H1 (cell line): Measurements from ENCODE around the gene GRIK4. TPM values are rescaled to one million over a fixed set of nuclear protein-coding genes. Genes with fewer than 3 reads are reported as not detected.

Experiments used
- CTCF ChIA-PET: fragments of 300-600 bp; sonication (Branson Sonifier 250); formaldehyde crosslinking; loops from one replicate; lab custom pipeline; 2021; ENCODE audit not compliant: partially characterized antibody; lab: Charles Lee
- POLR2A ChIA-PET: fragments of 300-600 bp; sonication (Branson Sonifier 250); formaldehyde crosslinking; loops from one replicate; lab custom pipeline; 2021; ENCODE audit warnings: inconsistent platforms; ENCODE audit not compliant: partially characterized antibody; lab: Charles Lee
- DNase-seq, 2 experiments: peaks; one replicate each; pipeline versions ENCODE4 v3.0.0 to v3.0.0-alpha.2; 2010 to 2022; ENCODE audit warnings: low spot score in 2 of 2, low read depth in 1 of 2, mixed read lengths in 1 of 2
- FAIRE-seq: peaks from 2 replicates; lab custom pipeline; 2011; peaks lifted over from hg19 to GRCh38; lab: Jason Lieb, UNC
- H2AFZ ChIP-seq: 2 replicates; pipeline ENCODE4 v1.8.1; 2012; ENCODE audit warnings: low read length, inconsistent platforms
- H2AK5ac ChIP-seq: 2 replicates; pipeline ENCODE4 v1.6.1; 2013; ENCODE audit warnings: low read depth, low read length
- H2BK120ac ChIP-seq: replicated peaks from 2 replicates; pipeline ENCODE3; 2013; ENCODE audit warnings: low read depth, low read length, inconsistent platforms
- H2BK12ac ChIP-seq: 2 replicates; pipeline ENCODE4 v1.6.1; 2013; ENCODE audit warnings: low read depth, low read length
- H2BK15ac ChIP-seq: 2 replicates; pipeline ENCODE4 v1.6.1; 2013; ENCODE audit warnings: low read length
- H2BK20ac ChIP-seq: 2 replicates; pipeline ENCODE4 v1.6.1; 2013; ENCODE audit warnings: low read length
- H2BK5ac ChIP-seq: 2 replicates; pipeline ENCODE4 v1.6.1; 2013; ENCODE audit warnings: low read depth, low read length
- H3K14ac ChIP-seq: 2 replicates; pipeline ENCODE4 v1.6.1; 2013; ENCODE audit warnings: inconsistent platforms; ENCODE audit not compliant: insufficient read length
- H3K18ac ChIP-seq: 2 replicates; pipeline ENCODE4 v1.6.1; 2013; ENCODE audit warnings: low read length; ENCODE audit errors: extremely low read depth
- H3K23ac ChIP-seq: 2 replicates; pipeline ENCODE4 v1.6.1; 2013; ENCODE audit warnings: inconsistent platforms; ENCODE audit not compliant: insufficient read length
- H3K23me2 ChIP-seq: 2 replicates; pipeline ENCODE4 v1.6.1; 2013; ENCODE audit warnings: low read depth, low read length
- H3K27ac ChIP-seq: 2 replicates; pipeline ENCODE4 v1.6.1; 2011; ENCODE audit warnings: low read depth, low read length, inconsistent platforms
- H3K27me3 ChIP-seq, 4 experiments: replicated peaks in 1 of 4; 1 replicate in 1 of 4; 2 replicates in 3 of 4; pipeline versions ENCODE4 v1.6.1 to v1.8.1; 2011 to 2013; ENCODE audit warnings: low read length in 3 of 4, mild to moderate bottlenecking in 3 of 4, inconsistent platforms in 2 of 4, mixed read lengths in 2 of 4, moderate library complexity in 1 of 4; ENCODE audit not compliant: control insufficient read depth in 3 of 4, insufficient read depth in 3 of 4; ENCODE audit errors: extremely low read depth in 1 of 4
- H3K36me3 ChIP-seq, 4 experiments: 2 replicates each; pipeline versions ENCODE4 v1.6.1 to v1.8.1; 2011 to 2013; ENCODE audit warnings: mild to moderate bottlenecking in 4 of 4, low read length in 3 of 4, moderate library complexity in 2 of 4, control low read depth in 1 of 4, inconsistent platforms in 1 of 4; ENCODE audit not compliant: insufficient read depth in 4 of 4, control insufficient read depth in 2 of 4
- H3K4ac ChIP-seq: replicated peaks from 2 replicates; pipeline ENCODE3; 2013; ENCODE audit warnings: low read length, low read depth, mixed read lengths, inconsistent platforms; ENCODE audit not compliant: insufficient read length
- H3K4me1 ChIP-seq, 4 experiments: replicated peaks in 1 of 4; 1 replicate in 1 of 4; 2 replicates in 3 of 4; pipeline versions ENCODE4 v1.6.1 to v1.8.1; 2011 to 2013; ENCODE audit warnings: low read length in 3 of 4, inconsistent platforms in 2 of 4, mixed read lengths in 1 of 4; ENCODE audit not compliant: insufficient read depth in 4 of 4, control insufficient read depth in 3 of 4
- H3K4me2 ChIP-seq, 2 experiments: 2 replicates each; pipeline versions ENCODE4 v1.6.1 to v1.8.1; 2011 to 2013; ENCODE audit warnings: low read depth in 2 of 2, low read length in 2 of 2, control low read depth in 1 of 2, inconsistent platforms in 1 of 2, mild to moderate bottlenecking in 1 of 2; ENCODE audit not compliant: insufficient read depth in 1 of 2
- H3K4me3 ChIP-seq, 4 experiments: fragments of 200-600, 300-600 bp in 1 of 4; sonication (generic), shearing (Covaris generic), sonication (Bioruptor Twin) in 1 of 4; 2 replicates each; pipeline versions ENCODE4 v1.5.1 to v1.8.1; 2011 to 2016; ENCODE audit warnings: low read length in 4 of 4, low read depth in 3 of 4, control low read depth in 2 of 4, inconsistent platforms in 2 of 4, mild to moderate bottlenecking in 2 of 4, mixed read lengths in 1 of 4, moderate library complexity in 1 of 4; ENCODE audit not compliant: insufficient read depth in 2 of 4; ENCODE audit errors: extremely low read depth in 1 of 4
- H3K56ac ChIP-seq: replicated peaks from 2 replicates; pipeline ENCODE3; 2013; ENCODE audit warnings: low read depth, mild to moderate bottlenecking, mixed read lengths, low read length, inconsistent platforms; ENCODE audit not compliant: insufficient read length
- H3K79me1 ChIP-seq: 2 replicates; pipeline ENCODE4 v1.6.1; 2013; ENCODE audit warnings: low read depth, low read length, control low read depth
- H3K79me2 ChIP-seq, 2 experiments: 2 replicates each; pipeline versions ENCODE4 v1.6.1 to v1.8.1; 2012 to 2013; ENCODE audit warnings: low read length in 2 of 2, mild to moderate bottlenecking in 2 of 2, inconsistent platforms in 1 of 2; ENCODE audit not compliant: insufficient read depth in 2 of 2, control insufficient read depth in 1 of 2
- H3K9ac ChIP-seq, 4 experiments: replicated peaks in 1 of 4; 1 replicate in 1 of 4; 2 replicates in 3 of 4; pipeline versions ENCODE4 v1.6.1 to v1.8.1; 2011 to 2013; ENCODE audit warnings: low read depth in 3 of 4, low read length in 3 of 4, control low read depth in 2 of 4, mild to moderate bottlenecking in 2 of 4, moderate library complexity in 2 of 4, inconsistent platforms in 1 of 4; ENCODE audit errors: extremely low read depth in 1 of 4
- H3K9me3 ChIP-seq, 2 experiments: 2 replicates each; pipeline versions ENCODE4 v1.6.1 to v1.8.1; 2012 to 2013; ENCODE audit warnings: mild to moderate bottlenecking in 2 of 2, moderate library complexity in 2 of 2, control low read depth in 1 of 2, inconsistent platforms in 1 of 2, low read depth in 1 of 2, low read length in 1 of 2, mixed read lengths in 1 of 2; ENCODE audit not compliant: insufficient read depth in 2 of 2
- H4K20me1 ChIP-seq, 2 experiments: replicated peaks in 1 of 2; 2 replicates each; pipeline versions ENCODE3 to v1.8.1; 2011 to 2013; ENCODE audit warnings: inconsistent platforms in 2 of 2, low read length in 2 of 2, mild to moderate bottlenecking in 1 of 2; ENCODE audit not compliant: insufficient read depth in 2 of 2, control insufficient read depth in 1 of 2
- H4K5ac ChIP-seq: 2 replicates; pipeline ENCODE4 v1.6.1; 2013; ENCODE audit warnings: low read length, low read depth, mixed read lengths, inconsistent platforms; ENCODE audit not compliant: insufficient read length
- H4K8ac ChIP-seq: 2 replicates; pipeline ENCODE4 v1.8.0; 2013; ENCODE audit warnings: mild to moderate bottlenecking, moderate library complexity, low read length, inconsistent platforms; ENCODE audit not compliant: insufficient read depth; ENCODE audit errors: extremely low read depth
- H4K91ac ChIP-seq: replicated peaks from 2 replicates; pipeline ENCODE3; 2013; ENCODE audit warnings: low read length, mixed read lengths, inconsistent platforms; ENCODE audit not compliant: insufficient read length
- HDAC6 ChIP-seq: IDR thresholded peaks from one replicate; pipeline ENCODE4 v1.7.1; 2012; ENCODE audit warnings: low read depth, mild to moderate bottlenecking, inconsistent platforms, low read length, moderate library complexity
- WGBS, 2 experiments: shearing (Covaris generic) in 1 of 2; methylation state at CpG; one replicate each; pipeline versions ENCODE4 v1.1.6 to v1.1.7; 2013 to 2015; ENCODE audit warnings: low lambda C conversion rate in 2 of 2, mixed read lengths in 2 of 2, inconsistent platforms in 1 of 2, low coverage in 1 of 2, missing lambda C conversion rate in 1 of 2; ENCODE audit not compliant: insufficient replicate concordance in 2 of 2, insufficient coverage in 1 of 2, insufficient read length in 1 of 2; ENCODE audit errors: extremely low coverage in 1 of 2, missing lambda C conversion rate in 1 of 2; 5-methylcytosine and 5-hydroxymethylcytosine counted together
- polyA plus RNA-seq, 7 experiments: library from polyadenylated mRNA; depleted of rRNA in 3 of 7; stranded (reverse) in 5 of 7; unstranded in 2 of 7; fragments of >200 nt in 5 of 7; fragments of 200-250 nt in 2 of 7; gene quantifications; 1 replicate in 5 of 7; 2 replicates in 1 of 7; 4 replicates in 1 of 7; pipeline versions ENCODE4 v1.2.1 to v1.2.3, GENCODE V29; 2011 to 2013; ENCODE audit warnings: missing spikeins in 2 of 7, mixed read lengths in 2 of 7
- total RNA-seq: library from RNA; stranded (reverse); fragmentation: NEBNext Ultra II Directional; extraction: Animal tissue kit (Norgen Biotek cat#: 25700); gene quantifications from 2 replicates; pipeline ENCODE4 v1.2.1, GENCODE V29; 2021
- TF ChIP-seq, protein P1 (sequence below): IDR thresholded peaks from 2 replicates; pipeline ENCODE4 v1.6.1; 2012; ENCODE audit warnings: inconsistent platforms

Gene GRIK4
- total and polyA plus RNA-seq, 2 of the 8 experiments (the other 6 are each of a cell fraction or from before 2014, with no cell fraction given), result 1.2 to 2.9 TPM

GRCh38 chr11:120608061-120608460 is 96.5 kb downstream of the GRIK4 start:
- H2BK20ac ChIP-seq, result no peak overlapping the region
- peaks cover 0 to 2% (median 0%) of the 10 kb centered on the region in 4 experiments; a peak in 1 of 7 replicates for H3K27me3 ChIP-seq
- H2BK120ac ChIP-seq, result no peak overlapping the region
- H2BK12ac ChIP-seq, result 0 out of 2 replicates have a peak overlapping the region, but pooled peaks have one; percentile 17
- ChIA-PET POLR2A (interaction anchor here (0.7 to 1.5 kb wide), 3 partner anchors 9 to 50 kb away, joined by 3 to 6 read pairs (median 4); no protein-coding TSS in a partner anchor), CTCF (interaction anchor here (0.8 to 1.4 kb wide), 5 partner anchors 9 to 53 kb away, joined by 3 read pairs; no protein-coding TSS in a partner anchor)
- H3K14ac ChIP-seq, result no peak overlapping the region
- H3K4me1 ChIP-seq, result peaks cover 0 to 14% (median 8%) of the 10 kb centered on the region in 4 experiments; a peak in 5 of 7 replicates
- no peak overlapping the region for H3K23ac ChIP-seq
- no peak overlapping the region for H4K5ac ChIP-seq
- no peak overlapping the region for H2BK5ac ChIP-seq
- no peak overlapping the region for H3K27ac ChIP-seq
- no peak overlapping the region for H3K4me3 ChIP-seq
- no peak overlapping the region for H3K9ac ChIP-seq
- DNase-seq (no peak), FAIRE-seq (no peak)
- H2BK15ac ChIP-seq, result no peak overlapping the region
- no peaks in the 10 kb centered on the region for H3K23me2 ChIP-seq
- no peaks in the 10 kb centered on the region for H3K79me1 ChIP-seq
- H3K36me3 ChIP-seq, result no peaks in the 10 kb centered on the region
- no peak overlapping the region for H2AK5ac ChIP-seq
- H3K18ac ChIP-seq, result no peak overlapping the region
- H4K8ac ChIP-seq, result no peak overlapping the region
- no peaks in the 10 kb centered on the region for H3K9me3 ChIP-seq
- no peak overlapping the region for H3K56ac ChIP-seq
- H4K20me1 ChIP-seq, result no peaks in the 10 kb centered on the region
- H2AFZ ChIP-seq, result no peak overlapping the region
- H3K4me2 ChIP-seq, result no peak overlapping the region
- no peak overlapping the region for H3K4ac ChIP-seq
- no peak for TF ChIP-seq HDAC6
- TF ChIP-seq, protein P1, sequence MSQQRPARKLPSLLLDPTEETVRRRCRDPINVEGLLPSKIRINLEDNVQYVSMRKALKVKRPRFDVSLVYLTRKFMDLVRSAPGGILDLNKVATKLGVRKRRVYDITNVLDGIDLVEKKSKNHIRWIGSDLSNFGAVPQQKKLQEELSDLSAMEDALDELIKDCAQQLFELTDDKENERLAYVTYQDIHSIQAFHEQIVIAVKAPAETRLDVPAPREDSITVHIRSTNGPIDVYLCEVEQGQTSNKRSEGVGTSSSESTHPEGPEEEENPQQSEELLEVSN, result no peak
- no peaks in the 10 kb centered on the region for H3K79me2 ChIP-seq
- H4K91ac ChIP-seq, result peak overlapping the region; percentile 3
- 86% methylated on average over 2 of the region's 2 CpGs; no CpG with 5 or more reads in 1 of the 2 experiments for WGBS, 2 experiments
